ENCODE results near the gene ICAM3. TPM values are rescaled to one million over a fixed set of nuclear protein-coding genes. Genes with fewer than 3 reads are reported as not detected.

Gene ICAM3
- total RNA-seq, 6 experiments from 2014 or later: 14.7 to 17.7 (median 16.8) TPM

DNA sequence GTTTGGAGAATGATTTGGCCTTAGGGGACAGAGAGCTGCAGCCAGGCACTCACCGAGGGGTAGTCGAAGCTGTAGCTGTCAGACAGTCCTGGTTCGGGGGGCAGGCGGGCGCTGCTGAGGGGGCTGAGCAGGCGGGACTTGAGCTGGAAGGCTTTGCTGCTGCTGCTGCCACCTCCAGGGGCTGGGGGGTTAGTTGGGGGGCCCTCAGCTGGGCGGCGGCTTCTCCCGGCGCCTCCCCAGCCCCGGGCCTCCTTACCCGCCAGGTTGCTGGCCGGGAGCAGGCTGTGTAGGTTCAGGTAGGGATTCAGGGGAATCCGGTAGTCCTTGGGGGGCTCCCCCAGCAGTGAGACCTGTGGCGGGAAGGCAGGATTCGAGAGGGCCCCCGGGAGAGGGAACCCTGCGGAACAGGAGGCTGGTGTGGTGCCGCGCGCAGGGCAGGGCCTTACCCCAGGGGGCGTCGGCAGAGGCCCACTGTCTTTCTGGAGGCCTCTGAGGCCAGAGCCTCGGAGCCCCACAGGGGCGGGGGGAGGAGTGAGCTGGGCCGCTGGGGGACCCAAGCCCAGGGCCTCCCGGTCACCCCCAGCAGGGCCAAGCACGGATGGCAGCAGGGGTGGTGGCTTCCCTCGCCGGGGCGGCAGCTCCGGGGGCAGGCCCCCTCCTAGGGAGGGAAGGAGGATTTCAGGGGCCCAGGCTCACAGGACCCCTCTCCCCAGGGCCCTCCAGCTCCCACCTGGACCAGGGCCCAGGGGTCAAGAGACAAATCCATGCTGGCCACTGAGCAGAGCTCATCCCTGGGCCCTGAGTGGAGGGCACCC, 18.6 kb downstream of the ICAM3 start:
- Mint-ChIP-seq H3K36me3 (ENCODE audit: low read depth) (peaks cover 13% of the 10 kb centered on the region; the same call in 1 of the 2 replicates), H3K9me3 (no peaks in the 10 kb centered on the region), H3K27ac (no peak overlapping the region), H3K4me3 (no peak overlapping the region), H3K4me1 (ENCODE audit: low read depth) (peaks cover 6% of the 10 kb centered on the region), H3K27me3 (ENCODE audit: insufficient read depth) (no peaks in the 10 kb centered on the region; the same call in 1 of the 2 replicates)
- TF ChIP-seq, protein P1, sequence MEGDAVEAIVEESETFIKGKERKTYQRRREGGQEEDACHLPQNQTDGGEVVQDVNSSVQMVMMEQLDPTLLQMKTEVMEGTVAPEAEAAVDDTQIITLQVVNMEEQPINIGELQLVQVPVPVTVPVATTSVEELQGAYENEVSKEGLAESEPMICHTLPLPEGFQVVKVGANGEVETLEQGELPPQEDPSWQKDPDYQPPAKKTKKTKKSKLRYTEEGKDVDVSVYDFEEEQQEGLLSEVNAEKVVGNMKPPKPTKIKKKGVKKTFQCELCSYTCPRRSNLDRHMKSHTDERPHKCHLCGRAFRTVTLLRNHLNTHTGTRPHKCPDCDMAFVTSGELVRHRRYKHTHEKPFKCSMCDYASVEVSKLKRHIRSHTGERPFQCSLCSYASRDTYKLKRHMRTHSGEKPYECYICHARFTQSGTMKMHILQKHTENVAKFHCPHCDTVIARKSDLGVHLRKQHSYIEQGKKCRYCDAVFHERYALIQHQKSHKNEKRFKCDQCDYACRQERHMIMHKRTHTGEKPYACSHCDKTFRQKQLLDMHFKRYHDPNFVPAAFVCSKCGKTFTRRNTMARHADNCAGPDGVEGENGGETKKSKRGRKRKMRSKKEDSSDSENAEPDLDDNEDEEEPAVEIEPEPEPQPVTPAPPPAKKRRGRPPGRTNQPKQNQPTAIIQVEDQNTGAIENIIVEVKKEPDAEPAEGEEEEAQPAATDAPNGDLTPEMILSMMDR (IDR thresholded peaks at IDR 0.05): no peak
- DNase-seq: no peak

DNA sequence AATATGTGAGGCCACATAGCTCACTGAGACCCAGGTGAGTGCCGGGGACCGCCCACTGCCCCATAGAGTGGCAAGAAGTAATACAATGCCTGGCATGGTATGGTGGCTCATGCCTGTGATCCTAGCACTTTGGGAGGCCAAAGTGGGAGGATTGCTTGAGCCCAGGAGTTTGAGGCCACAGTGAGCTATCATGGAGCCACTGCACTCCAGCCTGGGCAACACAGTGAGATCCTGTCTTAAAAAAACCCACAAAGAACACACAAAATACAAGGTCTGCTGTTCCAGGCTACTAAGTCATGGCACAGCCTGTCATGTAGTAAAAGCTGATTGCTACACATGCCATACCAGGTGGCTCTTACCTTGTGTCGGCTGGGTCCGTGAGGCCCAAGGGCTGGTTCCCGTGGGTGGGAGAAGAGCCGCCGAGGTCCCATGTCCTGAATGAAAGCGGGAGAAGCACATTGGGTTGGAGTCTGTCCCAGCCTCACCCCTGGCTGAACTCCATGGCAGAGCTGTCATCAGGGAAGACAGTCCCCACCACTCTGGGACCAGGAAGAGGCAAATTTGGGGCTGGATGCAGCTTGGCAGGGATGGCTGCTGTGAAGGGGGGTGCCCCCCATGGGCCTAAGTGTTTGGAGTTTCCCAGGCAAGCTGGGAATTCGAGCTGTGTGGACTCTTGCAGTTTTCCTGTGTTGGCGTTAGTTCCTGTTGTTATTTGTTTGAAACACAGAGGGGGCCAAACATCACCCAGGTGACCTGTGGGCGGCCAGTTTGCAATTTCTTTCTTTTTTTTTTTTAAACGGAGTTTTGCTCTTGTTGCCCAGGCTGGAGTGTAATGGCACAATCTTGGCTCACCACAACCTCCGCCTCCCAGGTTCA, 20.4 kb downstream of the ICAM3 start:
- no peak overlapping the region for H3K4me3 Mint-ChIP-seq
- H3K9me3 Mint-ChIP-seq: no peaks in the 10 kb centered on the region
- H3K27me3 Mint-ChIP-seq (ENCODE audit: insufficient read depth): peaks cover 3% of the 10 kb centered on the region
- no peak for DNase-seq
- TF ChIP-seq, protein P1 (IDR thresholded peaks at IDR 0.05): no peak
- H3K36me3 Mint-ChIP-seq (ENCODE audit: low read depth): peaks cover 13% of the 10 kb centered on the region; the same call in 1 of the 2 replicates
- H3K27ac Mint-ChIP-seq: no peak overlapping the region
- H3K4me1 Mint-ChIP-seq (ENCODE audit: low read depth): peaks cover 21% of the 10 kb centered on the region

DNA sequence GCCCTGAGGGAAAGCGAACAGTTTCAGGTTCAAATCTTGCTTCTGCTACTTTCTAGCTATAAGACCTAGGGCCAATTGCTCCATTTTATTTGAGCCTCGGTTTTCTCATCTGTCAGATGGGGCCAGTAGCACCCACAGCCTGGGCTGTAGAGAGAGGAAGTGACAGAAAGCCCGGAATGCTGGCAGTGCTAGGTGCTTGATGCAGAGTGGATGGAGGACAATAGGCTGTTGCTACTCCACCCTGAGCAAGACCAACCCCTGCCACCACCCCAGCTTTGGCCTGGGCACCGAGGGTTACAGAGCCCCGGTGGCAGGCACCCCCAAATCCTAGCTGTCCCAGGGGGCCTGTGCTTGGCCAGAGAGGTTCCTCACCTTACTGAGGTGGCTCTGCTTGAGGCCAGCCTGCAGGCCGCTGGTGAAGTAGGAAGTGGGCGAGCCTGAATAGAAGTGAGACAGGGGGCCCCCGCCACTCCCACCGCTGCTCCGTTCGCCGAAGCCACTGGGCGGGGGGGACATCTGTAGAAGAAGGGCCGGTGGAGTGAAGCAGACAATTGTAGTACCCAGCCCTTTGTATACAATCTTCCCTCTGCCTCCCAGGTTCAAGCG, 21.5 kb downstream of the ICAM3 start:
- Mint-ChIP-seq H3K9me3 (no peaks in the 10 kb centered on the region), H3K4me1 (ENCODE audit: low read depth) (peaks cover 21% of the 10 kb centered on the region), H3K36me3 (ENCODE audit: low read depth) (peaks cover 17% of the 10 kb centered on the region; the same call in 1 of the 2 replicates), H3K27me3 (ENCODE audit: insufficient read depth) (peaks cover 3% of the 10 kb centered on the region), H3K27ac (no peak overlapping the region), H3K4me3 (no peak overlapping the region)
- TF ChIP-seq, protein P1 (IDR thresholded peaks at IDR 0.05): no peak
- DNase-seq: no peak

DNA sequence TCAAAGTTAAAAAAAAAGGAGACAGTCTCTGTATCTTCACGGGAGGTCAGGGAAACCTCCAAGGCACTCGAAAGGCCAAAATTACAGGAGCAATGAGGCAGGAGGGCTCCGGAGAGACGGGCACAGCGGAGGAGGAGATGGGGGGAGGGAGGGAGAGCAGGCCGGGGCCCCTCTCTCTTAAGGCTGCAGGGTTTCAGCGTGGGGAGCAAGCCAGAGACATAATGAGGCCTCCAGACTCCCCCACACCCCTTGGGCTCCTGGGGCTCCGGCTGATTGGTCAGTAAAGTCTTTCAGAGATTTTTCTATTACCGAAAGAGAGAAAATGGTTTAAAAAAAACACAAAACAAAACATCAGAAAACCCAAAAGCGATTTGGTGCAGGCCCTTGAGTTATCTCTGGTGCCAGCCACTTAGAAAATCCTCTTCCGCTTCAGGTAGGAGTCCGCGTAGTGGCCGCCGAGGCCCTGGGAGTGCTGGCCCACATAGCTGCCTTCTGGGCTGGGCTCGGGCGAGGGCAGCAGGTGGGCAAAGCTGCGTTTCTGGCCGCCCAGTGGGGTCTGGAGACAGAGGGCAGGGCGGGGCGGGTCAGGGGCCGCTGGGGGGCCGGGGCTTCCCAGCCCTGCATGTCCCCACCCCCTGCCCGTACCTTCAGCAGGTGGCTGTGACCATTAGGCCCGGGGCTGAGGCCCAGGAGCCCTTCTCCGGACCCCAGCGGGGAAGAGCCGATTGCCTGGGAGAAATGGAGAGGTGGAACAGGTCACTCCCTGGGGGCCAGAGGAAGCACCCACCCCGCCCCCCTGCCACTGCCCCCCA, 22.2 kb downstream of the ICAM3 start:
- Mint-ChIP-seq H3K9me3 (no peaks in the 10 kb centered on the region), H3K4me3 (no peak overlapping the region), H3K27ac (no peak overlapping the region), H3K27me3 (ENCODE audit: insufficient read depth) (peaks cover 3% of the 10 kb centered on the region), H3K36me3 (ENCODE audit: low read depth) (peaks cover 17% of the 10 kb centered on the region; the same call in 1 of the 2 replicates), H3K4me1 (ENCODE audit: low read depth) (peaks cover 21% of the 10 kb centered on the region)
- DNase-seq: no peak
- TF ChIP-seq, protein P1 (IDR thresholded peaks at IDR 0.05): no peak

All from HFFc6 (cell line).